SK-N-SH treated with all-trans-retinoic acid at 6 μM for 48 hours (cell line): ENCODE results near the gene DYNC1I1.

ENCODE experiments used
- ATAC-seq: fragments of 200-7000 bp; cut with Tn5 transposase; 3 replicates; pipeline ENCODE4 v1.9.1; 2020; ENCODE audit warnings: mild to moderate bottlenecking, moderate library complexity
- ARNTL ChIP-seq: fragments of 450-650 bp; formaldehyde crosslinking; IDR thresholded peaks from 2 replicates; pipeline ENCODE4 v1.5.0; 2020; ENCODE audit warnings: low read depth, mild to moderate bottlenecking, moderate library complexity, borderline replicate concordance
- BACH2 ChIP-seq: fragments of 250-450 bp; sonication (Bioruptor Pico); IDR thresholded peaks from 2 replicates; pipeline ENCODE4 v1.9.0; 2021; ENCODE audit warnings: mild to moderate bottlenecking, borderline replicate concordance
- CSDC2 ChIP-seq: fragments of 250-450 bp; sonication (Bioruptor Pico); IDR thresholded peaks from 2 replicates; pipeline ENCODE4 v1.5.0; 2020; ENCODE audit warnings: mild to moderate bottlenecking, moderate library complexity
- CSRNP3 ChIP-seq: fragments of 250-450 bp; sonication (Bioruptor Pico); IDR thresholded peaks from 2 replicates; pipeline ENCODE4 v1.5.1; 2021; ENCODE audit warnings: mild to moderate bottlenecking, moderate library complexity
- ESRRG ChIP-seq: fragments of 250-450 bp; sonication (Bioruptor Pico); IDR thresholded peaks from 2 replicates; pipeline ENCODE4 v1.6.1; 2021; ENCODE audit warnings: mild to moderate bottlenecking
- GLIS3 ChIP-seq: fragments of 250-450 bp; sonication (Bioruptor Pico); IDR thresholded peaks from 2 replicates; pipeline ENCODE4 v1.5.0; 2020; ENCODE audit warnings: mild to moderate bottlenecking, moderate library complexity
- ISL1 ChIP-seq: fragments of 250-450 bp; sonication (Bioruptor Pico); IDR thresholded peaks from 2 replicates; pipeline ENCODE4 v2.1.2; 2022; ENCODE audit warnings: mild to moderate bottlenecking, moderate library complexity
- PATZ1 ChIP-seq: fragments of 250-450 bp; sonication (Bioruptor Pico); IDR thresholded peaks from 2 replicates; pipeline ENCODE4 v1.8.0; 2020; ENCODE audit warnings: mild to moderate bottlenecking, moderate library complexity, borderline replicate concordance
- RARB ChIP-seq: fragments of 250-450 bp; sonication (Bioruptor Pico); IDR thresholded peaks from 2 replicates; pipeline ENCODE4 v1.8.0; 2021; ENCODE audit warnings: mild to moderate bottlenecking, moderate library complexity
- SNAI2 ChIP-seq: fragments of 250-450 bp; sonication (Bioruptor Pico); IDR thresholded peaks from 2 replicates; pipeline ENCODE4 v1.5.0; 2020; ENCODE audit warnings: mild to moderate bottlenecking, moderate library complexity
- TCF4 ChIP-seq: fragments of 250-450 bp; sonication (Bioruptor Pico); IDR thresholded peaks from 2 replicates; pipeline ENCODE4 v1.8.0; 2021; ENCODE audit warnings: mild to moderate bottlenecking, moderate library complexity, borderline replicate concordance
- TOX ChIP-seq: fragments of 250-450 bp; sonication (Bioruptor Pico); IDR thresholded peaks from 2 replicates; pipeline ENCODE4 v1.8.0; 2021; ENCODE audit warnings: mild to moderate bottlenecking, moderate library complexity, borderline replicate concordance
- TSHZ2 ChIP-seq: fragments of 250-450 bp; sonication (Bioruptor Pico); IDR thresholded peaks from 2 replicates; pipeline ENCODE4 v1.5.0; 2020; ENCODE audit warnings: mild to moderate bottlenecking, moderate library complexity
- ZC3H10 ChIP-seq: fragments of 250-450 bp; sonication (Bioruptor Pico); IDR thresholded peaks from 2 replicates; pipeline ENCODE4 v1.5.1; 2021; ENCODE audit warnings: mild to moderate bottlenecking, moderate library complexity
- ZFP3 ChIP-seq: fragments of 250-450 bp; sonication (Bioruptor Pico); IDR thresholded peaks from 2 replicates; pipeline ENCODE4 v1.5.0; 2020; ENCODE audit warnings: mild to moderate bottlenecking, moderate library complexity
- ZFP30 ChIP-seq: fragments of 450-650 bp; formaldehyde crosslinking; IDR thresholded peaks from 2 replicates; pipeline ENCODE4 v1.5.0; 2022; ENCODE audit warnings: mild to moderate bottlenecking, moderate library complexity
- ZNF565 ChIP-seq: fragments of 450-650 bp; formaldehyde crosslinking; conservative IDR thresholded peaks from 2 replicates; pipeline ENCODE4 v1.5.0; 2020; ENCODE audit warnings: low read depth, mild to moderate bottlenecking, moderate library complexity
- ZNF70 ChIP-seq: fragments of 450-650 bp; formaldehyde crosslinking; IDR thresholded peaks from 2 replicates; pipeline ENCODE4 v1.5.0; 2020; ENCODE audit warnings: mild to moderate bottlenecking, moderate library complexity
- ZNF8 ChIP-seq: fragments of 450-650 bp; formaldehyde crosslinking; IDR thresholded peaks from 2 replicates; pipeline ENCODE4 v1.5.0; 2020; ENCODE audit warnings: mild to moderate bottlenecking, moderate library complexity
- TF ChIP-seq, protein P1 (sequence below): fragments of 250-450 bp; sonication (Bioruptor Pico); IDR thresholded peaks from 2 replicates; pipeline ENCODE4 v1.5.1; 2020; ENCODE audit warnings: low read depth, mild to moderate bottlenecking, moderate library complexity
- TF ChIP-seq, protein P2 (sequence below): fragments of 250-450 bp; sonication (Bioruptor Pico); IDR thresholded peaks from 2 replicates; pipeline ENCODE4 v1.8.0; 2021; ENCODE audit warnings: low read depth, mild to moderate bottlenecking, moderate library complexity, borderline replicate concordance

The DYNC1I1 gene

GRCh38 chr7:95772771-95773581 lies 622 bp downstream of the DYNC1I1 start:
- peak; percentile 26 for ATAC-seq
- no peak for TF ChIP-seq ESRRG (CRISPR knock-in tag)

- no peak for TF ChIP-seq CSRNP3
- no peak for TF ChIP-seq ARNTL
- no peak for TF ChIP-seq ZFP3 (CRISPR knock-in tag)
- TF ChIP-seq, protein P1, sequence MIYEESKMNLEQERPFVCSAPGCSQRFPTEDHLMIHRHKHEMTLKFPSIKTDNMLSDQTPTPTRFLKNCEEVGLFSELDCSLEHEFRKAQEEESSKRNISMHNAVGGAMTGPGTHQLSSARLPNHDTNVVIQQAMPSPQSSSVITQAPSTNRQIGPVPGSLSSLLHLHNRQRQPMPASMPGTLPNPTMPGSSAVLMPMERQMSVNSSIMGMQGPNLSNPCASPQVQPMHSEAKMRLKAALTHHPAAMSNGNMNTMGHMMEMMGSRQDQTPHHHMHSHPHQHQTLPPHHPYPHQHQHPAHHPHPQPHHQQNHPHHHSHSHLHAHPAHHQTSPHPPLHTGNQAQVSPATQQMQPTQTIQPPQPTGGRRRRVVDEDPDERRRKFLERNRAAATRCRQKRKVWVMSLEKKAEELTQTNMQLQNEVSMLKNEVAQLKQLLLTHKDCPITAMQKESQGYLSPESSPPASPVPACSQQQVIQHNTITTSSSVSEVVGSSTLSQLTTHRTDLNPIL (CRISPR knock-in tag) = no peak
- TF ChIP-seq ISL1 (CRISPR knock-in tag) = no peak
- no peak for TF ChIP-seq TCF4
- no peak for TF ChIP-seq SNAI2 (CRISPR knock-in tag)
- no peak for TF ChIP-seq GLIS3
- no peak for TF ChIP-seq ZNF565 (CRISPR knock-in tag)
- no peak for TF ChIP-seq ZNF70
- no peak for TF ChIP-seq TOX
- TF ChIP-seq CSDC2 (CRISPR knock-in tag) = no peak
- no peak for TF ChIP-seq RARB
- no peak for TF ChIP-seq ZC3H10 (CRISPR knock-in tag)
- no peak for TF ChIP-seq TSHZ2 (CRISPR knock-in tag)
- no peak for TF ChIP-seq ZNF8 (CRISPR knock-in tag)
- no peak for TF ChIP-seq PATZ1
- TF ChIP-seq ZFP30 = no peak
- no peak for ATAC-seq
Observed at GRCh38 chr7:95776561-95777185, 4.3 kb downstream of the DYNC1I1 start.

DNA sequence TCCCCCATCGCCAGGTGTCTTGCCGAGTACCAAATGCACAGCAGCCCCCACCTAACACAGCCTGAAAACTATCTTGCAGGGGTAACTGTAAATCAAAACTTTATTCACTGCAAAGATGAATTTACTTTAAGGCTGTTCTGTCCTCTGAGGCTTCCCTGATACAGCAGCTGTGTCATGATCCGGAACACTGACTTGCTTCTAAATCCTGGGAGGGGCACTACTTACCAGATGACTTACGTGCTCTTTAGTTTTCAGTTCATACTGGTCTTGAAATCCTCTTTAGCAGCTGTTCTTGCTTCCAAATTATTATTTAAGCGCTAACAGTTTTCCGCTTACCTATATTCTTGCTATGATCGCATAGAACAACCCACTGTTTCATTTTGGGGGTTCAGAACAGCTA lies 4.9 kb downstream of the DYNC1I1 start:
- no peak for ATAC-seq
- TF ChIP-seq, protein P1 (CRISPR knock-in tag) = no peak
- TF ChIP-seq SNAI2 (CRISPR knock-in tag) = no peak
- no peak for TF ChIP-seq TSHZ2 (CRISPR knock-in tag)
- no peak for TF ChIP-seq RARB
- no peak for TF ChIP-seq ZFP3 (CRISPR knock-in tag)
- TF ChIP-seq PATZ1 = no peak
- no peak for TF ChIP-seq ZNF565 (CRISPR knock-in tag)
- TF ChIP-seq, protein P2, sequence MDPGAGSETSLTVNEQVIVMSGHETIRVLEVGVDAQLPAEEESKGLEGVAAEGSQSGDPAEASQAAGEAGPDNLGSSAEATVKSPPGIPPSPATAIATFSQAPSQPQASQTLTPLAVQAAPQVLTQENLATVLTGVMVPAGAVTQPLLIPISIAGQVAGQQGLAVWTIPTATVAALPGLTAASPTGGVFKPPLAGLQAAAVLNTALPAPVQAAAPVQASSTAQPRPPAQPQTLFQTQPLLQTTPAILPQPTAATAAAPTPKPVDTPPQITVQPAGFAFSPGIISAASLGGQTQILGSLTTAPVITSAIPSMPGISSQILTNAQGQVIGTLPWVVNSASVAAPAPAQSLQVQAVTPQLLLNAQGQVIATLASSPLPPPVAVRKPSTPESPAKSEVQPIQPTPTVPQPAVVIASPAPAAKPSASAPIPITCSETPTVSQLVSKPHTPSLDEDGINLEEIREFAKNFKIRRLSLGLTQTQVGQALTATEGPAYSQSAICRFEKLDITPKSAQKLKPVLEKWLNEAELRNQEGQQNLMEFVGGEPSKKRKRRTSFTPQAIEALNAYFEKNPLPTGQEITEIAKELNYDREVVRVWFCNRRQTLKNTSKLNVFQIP (CRISPR knock-in tag) = no peak
- no peak for TF ChIP-seq ZC3H10 (CRISPR knock-in tag)
- no peak for TF ChIP-seq BACH2
- TF ChIP-seq ISL1 (CRISPR knock-in tag) = no peak
- TF ChIP-seq ZNF8 (CRISPR knock-in tag) = no peak
